B cell (primary cell): Measurements from ENCODE around the gene EXOC4. TPM values are rescaled to one million over a fixed set of nuclear protein-coding genes. Genes with fewer than 3 reads are reported as not detected.

Experiments used
- ATAC-seq: fragments of 200-7000 bp; cut with Tn5 transposase; one replicate; pipeline ENCODE4 v1.10.0; 2021; ENCODE audit warnings: low read depth, mild to moderate bottlenecking, moderate number of reproducible peaks, moderate library complexity
- CTCF ChIA-PET: fragments of 350-600 bp; sonication (Branson Sonifier 250); formaldehyde crosslinking; loops from one replicate; lab custom pipeline; 2021; ENCODE audit warnings: antibody characterized with exemption, inconsistent platforms; lab: Charles Lee
- POLR2A ChIA-PET: fragments of 350-600 bp; sonication (Branson Sonifier 250); formaldehyde crosslinking; loops from one replicate; lab custom pipeline; 2021; ENCODE audit warnings: antibody characterized with exemption; lab: Charles Lee
- DNase-seq: peaks from one replicate; pipeline ENCODE4 v3.0.0; 2013
- H2AFZ ChIP-seq: 2 replicates; pipeline ENCODE4 v1.6.1; 2012; ENCODE audit warnings: mild to moderate bottlenecking, low read depth, low read length; ENCODE audit not compliant: insufficient read depth, poor library complexity, severe bottlenecking
- H3K27ac ChIP-seq, 2 donors: 1 replicate in 1 of 2; 2 replicates in 1 of 2; pipeline ENCODE4 v1.5.1; 2012 to 2013; ENCODE audit warnings: low read length in 2 of 2, mild to moderate bottlenecking in 2 of 2, moderate library complexity in 1 of 2
- H3K27me3 ChIP-seq, 4 experiments: fragments of 200-600 bp in 1 of 4; sonication (generic) in 1 of 4; replicated peaks in 1 of 4; 1 replicate in 2 of 4; 2 replicates in 2 of 4; pipeline versions ENCODE4 v1.6.1 to v1.7.0; 2013 to 2016; ENCODE audit warnings: low read length in 3 of 4, mild to moderate bottlenecking in 2 of 4, mixed read lengths in 1 of 4, moderate library complexity in 1 of 4; ENCODE audit not compliant: insufficient read depth in 4 of 4, control insufficient read depth in 3 of 4; ENCODE audit errors: control extremely low read depth in 1 of 4
- H3K36me3 ChIP-seq, 2 experiments: replicated peaks in 1 of 2; 1 replicate in 1 of 2; 2 replicates in 1 of 2; pipeline versions ENCODE4 v1.6.1 to v1.7.1; 2013; ENCODE audit warnings: low read length in 1 of 2; ENCODE audit not compliant: insufficient read depth in 2 of 2, control insufficient read depth in 1 of 2; ENCODE audit errors: control extremely low read depth in 1 of 2, extremely low read depth in 1 of 2
- H3K4me1 ChIP-seq, 2 donors: fragments of 200-600 bp in 1 of 2; sonication (generic) in 1 of 2; 1 replicate in 1 of 2; 2 replicates in 1 of 2; pipeline versions ENCODE4 v1.5.1 to v1.6.1; 2013 to 2017; ENCODE audit warnings: low read length in 2 of 2; ENCODE audit not compliant: control insufficient read depth in 2 of 2, insufficient read depth in 2 of 2
- H3K4me2 ChIP-seq: replicated peaks from 2 replicates; pipeline ENCODE3; 2012; ENCODE audit warnings: mild to moderate bottlenecking, low read depth, low read length; ENCODE audit not compliant: poor library complexity, severe bottlenecking
- H3K4me3 ChIP-seq, 5 experiments: fragments of 200-600 bp in 1 of 5; sonication (generic) in 1 of 5; 1 replicate in 3 of 5; 2 replicates in 2 of 5; pipeline versions ENCODE4 v1.5.1 to v1.7.0; 2011 to 2016; ENCODE audit warnings: low read length in 4 of 5, mild to moderate bottlenecking in 4 of 5, low read depth in 2 of 5, control low read depth in 1 of 5, moderate library complexity in 1 of 5; ENCODE audit not compliant: insufficient read depth in 1 of 5; ENCODE audit errors: control extremely low read depth in 1 of 5, extremely low read depth in 1 of 5
- H3K79me2 ChIP-seq: fragments of 200-600 bp; sonication (generic); one replicate; pipeline ENCODE4 v1.6.0; 2016; ENCODE audit warnings: low read length; ENCODE audit not compliant: control insufficient read depth, insufficient read depth
- H3K9ac ChIP-seq: fragments of 200-600 bp; sonication (generic); 2 replicates; pipeline ENCODE4 v1.6.1; 2017; ENCODE audit warnings: mild to moderate bottlenecking, low read length, moderate library complexity
- H3K9me3 ChIP-seq, 3 donors: one replicate each; pipeline versions ENCODE4 v1.6.1 to v1.7.1; 2013; ENCODE audit warnings: low read length in 2 of 3; ENCODE audit not compliant: control insufficient read depth in 2 of 3, insufficient read depth in 1 of 3; ENCODE audit errors: control extremely low read depth in 1 of 3
- H4K20me1 ChIP-seq: 2 replicates; pipeline ENCODE4 v1.6.0; 2012; ENCODE audit warnings: mild to moderate bottlenecking, low read length; ENCODE audit not compliant: insufficient read depth, control insufficient read depth, poor library complexity, severe bottlenecking
- H3K27ac Mint-ChIP-seq: one replicate; pipeline ENCODE4 v1.8.0; 2021; ENCODE audit warnings: mixed read lengths
- H3K27me3 Mint-ChIP-seq: one replicate; pipeline ENCODE4 v1.8.0; 2021; ENCODE audit warnings: mixed read lengths
- H3K4me1 Mint-ChIP-seq: one replicate; pipeline ENCODE4 v1.8.0; 2021; ENCODE audit warnings: mixed read lengths
- H3K4me3 Mint-ChIP-seq: one replicate; pipeline ENCODE4 v1.8.0; 2021; ENCODE audit warnings: mixed read lengths
- H3K9me3 Mint-ChIP-seq: one replicate; pipeline ENCODE4 v1.8.0; 2022; ENCODE audit warnings: mixed read lengths; ENCODE audit not compliant: insufficient read depth
- CTCF ChIP-seq: fragments of 200-600 bp; IDR thresholded peaks from one replicate; pipeline ENCODE4 v1.8.0; 2022; ENCODE audit warnings: antibody characterized with exemption, mild to moderate bottlenecking
- EZH2 ChIP-seq: IDR thresholded peaks from 2 replicates; pipeline ENCODE4 v1.6.1; 2012; ENCODE audit warnings: borderline replicate concordance, low read depth, mild to moderate bottlenecking, moderate library complexity, low read length; ENCODE audit not compliant: insufficient read depth, poor library complexity, severe bottlenecking
- WGBS: methylation state at CpG from one replicate; pipeline ENCODE4 v1.1.5; 2013; ENCODE audit warnings: missing lambda C conversion rate; ENCODE audit not compliant: insufficient coverage; 5-methylcytosine and 5-hydroxymethylcytosine counted together
- intact Hi-C: fragments of 100-400 bp; cut with micrococcal nuclease; formaldehyde crosslinking; loops from one replicate; pipeline ENCODE4 v1.10.0; 2022
- polyA plus RNA-seq: library from polyadenylated mRNA; depleted of rRNA; stranded (reverse); fragments of >200 nt; gene quantifications from 2 replicates; pipeline ENCODE4 v1.2.3, GENCODE V29; 2012
- total RNA-seq, 2 donors: library from RNA; stranded (reverse); fragments of 120-200 nt in 1 of 2; gene quantifications; 1 replicate in 1 of 2; 2 replicates in 1 of 2; pipeline versions ENCODE4 v1.2.3 to v1.2.4, GENCODE V29; 2013 to 2022

EXOC4 gene
- total and polyA plus RNA-seq, 2 donors (not counting 1 experiment from before 2014, with no cell fraction given): 16.7 to 135 TPM

GRCh38 chr7:133609806-133610205 lies 356.9 kb downstream of the EXOC4 start:
- Histone ChIP-seq H3K4me2 (no peak overlapping the region), H3K9me3 (no peaks in the 10 kb centered on the region), H3K4me1 (no peaks in the 10 kb centered on the region), H2AFZ (no peak overlapping the region), H3K27me3 (no peaks in the 10 kb centered on the region), H3K79me2 (no peaks in the 10 kb centered on the region), H3K36me3 (no peaks in the 10 kb centered on the region), H3K27ac (no peak overlapping the region), H3K9ac (no peak overlapping the region), H3K4me3 (no peak overlapping the region), H4K20me1 (no peaks in the 10 kb centered on the region)
- Mint-ChIP-seq H3K4me3 (no peak overlapping the region), H3K4me1 (no peaks in the 10 kb centered on the region), H3K27ac (no peak overlapping the region), H3K9me3 (no peaks in the 10 kb centered on the region), H3K27me3 (no peaks in the 10 kb centered on the region)
- no CpG with 5 or more reads among the region's 1 CpG for WGBS
- intact Hi-C loops: no loop called here
- POLR2A ChIA-PET: no interaction called here
- no peak for TF ChIP-seq CTCF
- no peak for TF ChIP-seq EZH2
- CTCF ChIA-PET: no interaction called here
- ATAC-seq (no peak), DNase-seq (no peak)

GRCh38 chr7:133611955-133612354 lies 359.1 kb downstream of the EXOC4 start:
- H3K9ac ChIP-seq: no peak overlapping the region
- H3K9me3 Mint-ChIP-seq: no peaks in the 10 kb centered on the region
- DNase-seq (no peak), ATAC-seq (no peak)
- H3K27ac Mint-ChIP-seq: no peak overlapping the region
- no peaks in the 10 kb centered on the region for H3K9me3 ChIP-seq
- no peak overlapping the region for H3K4me2 ChIP-seq
- H2AFZ ChIP-seq: no peak overlapping the region
- no peaks in the 10 kb centered on the region for H3K4me1 ChIP-seq
- TF ChIP-seq CTCF (no peak), EZH2 (no peak)
- no peak overlapping the region for H3K4me3 Mint-ChIP-seq
- no peaks in the 10 kb centered on the region for H3K27me3 Mint-ChIP-seq
- H3K4me1 Mint-ChIP-seq: no peaks in the 10 kb centered on the region
- H3K27me3 ChIP-seq: no peaks in the 10 kb centered on the region
- ChIA-PET POLR2A (no interaction called here), CTCF (no interaction called here)
- H3K79me2 ChIP-seq: no peaks in the 10 kb centered on the region
- H3K36me3 ChIP-seq: no peaks in the 10 kb centered on the region
- H4K20me1 ChIP-seq: no peaks in the 10 kb centered on the region
- intact Hi-C loops: no loop called here
- H3K27ac ChIP-seq: no peak overlapping the region
- no peak overlapping the region for H3K4me3 ChIP-seq
